Measurements from ENCODE around the gene SFMBT2. TPM values are rescaled to one million over a fixed set of nuclear protein-coding genes. Genes with fewer than 3 reads are reported as not detected.
A peak's percentile ranks its signal among the peaks of the same experiment; 100 is the strongest.

The SFMBT2 gene
- total and polyA plus RNA-seq, 8 donors: 4.1 to 12.6 (median 5.2) TPM

GRCh38 chr10:7308826-7309225 is 102.0 kb downstream of the SFMBT2 start:
- H3K9me3 ChIP-seq: no peaks in the 10 kb centered on the region
- H3K4me3 ChIP-seq: no peak overlapping the region
- intact Hi-C loops (cut with DNase I): no loop called here
- no peak for TF ChIP-seq CTCF (IDR thresholded peaks at IDR 0.05)
- H3K4me1 ChIP-seq: no peaks in the 10 kb centered on the region
- H3K27me3 ChIP-seq: no peaks in the 10 kb centered on the region
- ATAC-seq: no peak
- H3K27ac ChIP-seq: no peak overlapping the region
- no peak for DNase-seq
- H3K36me3 ChIP-seq: peaks cover 0 to 3% of the 10 kb centered on the region in 2 donors

- H3K9me3 ChIP-seq: no peaks in the 10 kb centered on the region
- H3K36me3 ChIP-seq: peaks cover 0 to 1% of the 10 kb centered on the region in 2 donors
- no peak overlapping the region for H3K4me3 ChIP-seq
- intact Hi-C loops (cut with DNase I): no loop called here
- no peak for TF ChIP-seq CTCF (IDR thresholded peaks at IDR 0.05)
- H3K27me3 ChIP-seq: no peaks in the 10 kb centered on the region
- no peak for DNase-seq
- H3K4me1 ChIP-seq: no peaks in the 10 kb centered on the region
- no peak overlapping the region for H3K27ac ChIP-seq
- no peak for ATAC-seq
Measured at GRCh38 chr10:7306616-7307015, 104.2 kb downstream of the SFMBT2 start.

- ATAC-seq (peak; percentile 41), DNase-seq (peak in 1 of 4 donors; percentile 14)
- intact Hi-C loops (cut with DNase I): no loop called here
- TF ChIP-seq CTCF (IDR thresholded peaks at IDR 0.05): no peak
- Histone ChIP-seq H3K27me3 (no peaks in the 10 kb centered on the region), H3K27ac (no peak overlapping the region), H3K4me3 (no peak overlapping the region), H3K4me1 (no peaks in the 10 kb centered on the region), H3K9me3 (no peaks in the 10 kb centered on the region), H3K36me3 (no peaks in the 10 kb centered on the region)
Measured at GRCh38 chr10:7306147-7306546, 104.7 kb downstream of the SFMBT2 start.

- intact Hi-C loops (cut with DNase I): no loop called here
- TF ChIP-seq CTCF (IDR thresholded peaks at IDR 0.05): no peak
- ATAC-seq (no peak), DNase-seq (no peak)
- Histone ChIP-seq H3K4me3 (no peak overlapping the region), H3K36me3 (no peaks in the 10 kb centered on the region), H3K27me3 (no peaks in the 10 kb centered on the region), H3K27ac (no peak overlapping the region), H3K4me1 (no peaks in the 10 kb centered on the region), H3K9me3 (no peaks in the 10 kb centered on the region)
Measured at GRCh38 chr10:7305053-7305452, 105.8 kb downstream of the SFMBT2 start.

GRCh38 chr10:7304110-7304509 is 106.7 kb downstream of the SFMBT2 start:
- DNase-seq (no peak), ATAC-seq (no peak)
- intact Hi-C loops (cut with DNase I): no loop called here
- H3K36me3 ChIP-seq: no peaks in the 10 kb centered on the region
- H3K27me3 ChIP-seq: no peaks in the 10 kb centered on the region
- no peaks in the 10 kb centered on the region for H3K9me3 ChIP-seq
- no peak overlapping the region for H3K4me3 ChIP-seq
- no peak overlapping the region for H3K27ac ChIP-seq
- no peaks in the 10 kb centered on the region for H3K4me1 ChIP-seq
- no peak for TF ChIP-seq CTCF (IDR thresholded peaks at IDR 0.05)

All from left lung (tissue), 10 donors.